Esophagus muscularis mucosa (tissue), 3 donors: ENCODE results near the gene ALDH3A2.

Experiments used
- POLR2A ChIP-seq: fragments of 450-650 bp; IDR thresholded peaks from one replicate; pipeline ENCODE4 v1.6.1; 2017; ENCODE audit warnings: antibody characterized with exemption, moderate library complexity, mild to moderate bottlenecking, low read depth
- POLR2AphosphoS5 ChIP-seq, 2 donors: sonication (generic); formaldehyde crosslinking; IDR thresholded peaks; one replicate each; pipeline ENCODE4 v1.6.1; 2017; ENCODE audit warnings: antibody characterized with exemption in 2 of 2
- TF ChIP-seq, protein P1 (sequence below), 3 experiments: fragments of 200-600 bp in 2 of 3; fragments of 450-650 bp in 1 of 3; sonication (generic) in 2 of 3; IDR thresholded peaks; one replicate each; pipeline ENCODE4 v1.5.1; 2017 to 2019; ENCODE audit warnings: antibody characterized with exemption in 3 of 3, mild to moderate bottlenecking in 2 of 3, moderate library complexity in 1 of 3

DNA sequence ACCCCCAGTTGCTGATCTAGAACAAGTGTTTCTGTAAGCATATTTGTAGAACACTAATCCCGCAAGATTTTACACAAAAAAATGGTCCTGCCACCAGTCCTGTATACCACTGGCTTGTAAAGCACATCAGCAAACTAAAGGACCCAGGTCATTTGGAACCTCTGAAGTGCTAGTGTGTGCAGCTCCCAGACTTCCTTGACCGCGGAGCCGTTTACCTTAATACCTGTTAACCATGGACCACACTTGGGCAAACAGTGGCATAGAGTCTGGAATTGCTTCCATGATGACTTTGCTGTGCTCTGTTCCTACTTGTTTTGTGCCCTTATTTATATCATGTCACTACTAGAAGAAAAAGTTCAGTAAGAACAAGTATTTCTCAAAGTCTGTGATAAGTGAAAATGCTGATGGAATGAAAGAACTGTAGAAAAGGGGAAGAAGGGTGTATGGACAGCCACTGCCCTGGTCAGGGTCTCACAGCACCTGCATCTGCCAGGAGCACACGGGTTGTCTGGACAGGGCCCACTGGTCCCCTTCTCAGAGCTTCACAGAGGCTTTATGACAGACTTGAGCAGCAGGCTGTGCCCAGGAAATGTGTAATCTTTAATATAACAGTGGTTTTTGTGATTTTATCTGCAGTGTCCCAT, 29.3 kb downstream of the ALDH3A2 start:
- TF ChIP-seq, protein P1, sequence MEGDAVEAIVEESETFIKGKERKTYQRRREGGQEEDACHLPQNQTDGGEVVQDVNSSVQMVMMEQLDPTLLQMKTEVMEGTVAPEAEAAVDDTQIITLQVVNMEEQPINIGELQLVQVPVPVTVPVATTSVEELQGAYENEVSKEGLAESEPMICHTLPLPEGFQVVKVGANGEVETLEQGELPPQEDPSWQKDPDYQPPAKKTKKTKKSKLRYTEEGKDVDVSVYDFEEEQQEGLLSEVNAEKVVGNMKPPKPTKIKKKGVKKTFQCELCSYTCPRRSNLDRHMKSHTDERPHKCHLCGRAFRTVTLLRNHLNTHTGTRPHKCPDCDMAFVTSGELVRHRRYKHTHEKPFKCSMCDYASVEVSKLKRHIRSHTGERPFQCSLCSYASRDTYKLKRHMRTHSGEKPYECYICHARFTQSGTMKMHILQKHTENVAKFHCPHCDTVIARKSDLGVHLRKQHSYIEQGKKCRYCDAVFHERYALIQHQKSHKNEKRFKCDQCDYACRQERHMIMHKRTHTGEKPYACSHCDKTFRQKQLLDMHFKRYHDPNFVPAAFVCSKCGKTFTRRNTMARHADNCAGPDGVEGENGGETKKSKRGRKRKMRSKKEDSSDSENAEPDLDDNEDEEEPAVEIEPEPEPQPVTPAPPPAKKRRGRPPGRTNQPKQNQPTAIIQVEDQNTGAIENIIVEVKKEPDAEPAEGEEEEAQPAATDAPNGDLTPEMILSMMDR (IDR thresholded peaks at IDR 0.05) = no peak
- TF ChIP-seq POLR2AphosphoS5 (IDR thresholded peaks at IDR 0.05) (no peak), POLR2A (no peak)
